ENCODE data around the gene TRIM28.
"Not testable (repeated sequence)": the region's sequence is repeated elsewhere in the genome, so short reads cannot be mapped to it uniquely, and the experiment has no call there.

TRIM28 gene

GRCh38 chr19:58543826-58544590, at the start of gene TRIM28:
TRIM28 (plus strand) TSS chr19:58544064; CDS start chr19:58544758, 694 bp downstream.
- DNase-seq, result peak; percentile 100

- no peak for DNase-seq
Observed at GRCh38 chr19:58497634-58498170, 46.2 kb upstream of the TRIM28 start.

- DNase-seq, result no peak
Observed at GRCh38 chr19:58498316-58499020, 45.4 kb upstream of the TRIM28 start.

GRCh38 chr19:58499021-58499927, 44.6 kb upstream of the TRIM28 start:
- DNase-seq, result peak; percentile 100

GRCh38 chr19:58500242-58500641, 43.6 kb upstream of the TRIM28 start:
- DNase-seq, result no peak

DNA sequence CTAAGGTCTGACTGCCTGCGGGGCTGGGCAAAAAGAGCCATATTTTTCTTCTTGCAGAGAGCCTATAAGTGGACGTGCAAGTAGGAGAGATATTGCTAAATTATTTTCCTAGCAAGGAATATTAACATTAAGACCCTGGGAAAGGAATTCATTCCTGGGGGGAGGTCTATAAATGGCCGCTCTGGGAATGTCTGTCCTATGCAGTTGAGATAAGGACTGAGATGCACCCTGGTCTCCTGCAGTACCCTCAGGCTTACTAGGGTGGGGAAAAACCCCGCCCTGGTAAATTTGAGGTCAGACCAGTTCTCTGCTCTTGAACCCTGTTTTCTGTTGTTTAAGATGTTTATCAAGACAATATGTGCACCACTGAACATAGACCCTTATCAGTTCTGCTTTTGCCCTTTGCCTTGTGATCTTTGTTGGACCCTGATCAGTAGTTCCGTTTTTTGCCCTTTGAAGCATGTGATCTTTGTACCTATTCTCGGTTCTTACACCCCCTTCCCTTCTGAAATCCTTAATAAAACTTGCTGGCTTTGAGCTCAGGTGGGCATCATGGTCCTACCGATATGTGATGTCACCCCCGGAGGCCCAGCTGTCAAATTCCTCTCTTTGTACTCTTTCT, 36.2 kb upstream of the TRIM28 start:
- DNase-seq, result not testable (repeated sequence)

DNA sequence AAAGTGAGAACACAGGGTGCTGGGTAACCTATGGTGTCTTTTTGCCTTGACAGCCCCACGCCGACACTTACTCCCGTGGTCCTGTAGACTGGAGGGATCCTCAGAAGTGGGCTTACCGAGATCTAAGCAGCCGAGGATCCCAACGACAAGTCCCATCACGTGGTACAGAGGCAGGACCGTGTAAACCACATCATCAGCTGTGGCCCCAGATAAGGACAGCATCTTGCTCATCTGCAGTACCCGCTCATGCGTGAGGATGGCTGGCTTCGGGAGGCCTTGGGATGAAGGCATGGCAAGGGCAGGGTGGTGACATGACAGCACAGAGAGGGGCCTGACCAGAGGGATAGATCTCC, 34.2 kb upstream of the TRIM28 start:
- DNase-seq, result no peak

GRCh38 chr19:58510084-58510862, 33.6 kb upstream of the TRIM28 start:
- no peak for DNase-seq

DNA sequence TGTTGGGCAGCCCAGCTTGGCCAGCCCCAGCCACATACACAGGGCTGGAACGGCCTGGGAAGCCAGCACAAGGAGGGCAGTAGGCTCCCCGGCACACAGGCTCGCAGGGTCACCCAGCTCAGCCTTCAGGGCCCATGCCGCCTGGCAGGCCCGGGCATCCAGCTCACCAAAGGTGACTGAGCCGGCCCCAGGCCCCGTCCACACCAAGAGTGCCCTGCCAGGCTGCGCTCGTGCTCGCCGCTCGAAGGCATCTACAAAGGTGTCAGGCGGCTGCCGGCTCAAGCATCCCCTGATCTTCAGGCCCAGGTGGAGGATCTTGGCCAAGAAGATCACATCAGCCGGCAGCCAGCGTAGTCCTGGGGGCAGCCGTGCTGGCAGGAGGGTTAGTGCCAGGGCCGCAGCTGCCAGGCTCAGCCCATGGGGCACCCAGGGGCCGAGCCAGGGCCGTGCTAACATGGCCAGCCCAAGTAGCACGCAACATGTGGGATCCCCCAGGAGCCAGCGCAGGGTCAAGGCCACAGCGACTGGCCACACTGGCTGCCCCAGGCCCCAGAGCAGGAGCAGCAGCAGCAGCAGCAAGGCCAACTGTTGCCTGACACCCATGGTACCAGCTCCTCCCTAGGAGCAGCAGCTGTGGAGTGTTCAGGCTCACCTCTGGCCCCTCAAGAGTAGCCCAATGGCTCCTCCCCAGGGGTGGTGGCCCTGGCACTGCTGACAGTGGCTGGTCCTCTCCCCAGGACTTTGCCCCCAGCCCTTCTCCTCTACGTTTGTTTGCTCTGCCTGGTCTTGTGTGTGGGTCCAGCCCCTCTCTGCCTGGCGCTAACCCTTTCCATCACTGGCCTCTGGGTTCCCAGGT, 32.3 kb upstream of the TRIM28 start, which contains the start of gene SLC27A5:
Gene SLC27A5, minus strand, starts transcription at position 640 of the 856 bp plus-strand sequence. Its CDS starts 37 bp downstream, at position 603.
- DNase-seq, result no peak

DNA sequence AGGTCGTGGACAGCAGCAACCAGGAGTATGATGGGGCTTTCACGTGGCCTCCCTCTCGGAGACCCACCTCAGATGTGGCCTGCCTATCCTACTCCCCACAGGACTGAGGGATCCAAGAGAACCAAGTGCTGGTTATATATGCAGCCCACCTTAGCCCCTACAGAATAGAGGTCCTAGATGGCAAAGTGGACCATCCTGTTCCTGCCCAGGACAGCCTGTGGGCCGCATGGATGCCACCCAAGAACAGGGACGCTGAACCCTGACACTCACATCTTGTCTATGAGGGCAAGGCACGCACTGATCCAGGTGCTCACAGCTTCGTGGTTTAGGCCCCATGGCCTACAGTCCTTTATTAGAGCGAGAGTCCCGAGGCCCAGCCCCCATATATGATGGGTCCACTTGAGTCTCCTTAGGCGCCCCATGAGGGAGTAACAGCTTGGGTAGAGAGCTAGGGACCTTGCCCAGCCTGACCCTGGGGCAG, 30.6 kb upstream of the TRIM28 start:
- DNase-seq, result no peak

DNA sequence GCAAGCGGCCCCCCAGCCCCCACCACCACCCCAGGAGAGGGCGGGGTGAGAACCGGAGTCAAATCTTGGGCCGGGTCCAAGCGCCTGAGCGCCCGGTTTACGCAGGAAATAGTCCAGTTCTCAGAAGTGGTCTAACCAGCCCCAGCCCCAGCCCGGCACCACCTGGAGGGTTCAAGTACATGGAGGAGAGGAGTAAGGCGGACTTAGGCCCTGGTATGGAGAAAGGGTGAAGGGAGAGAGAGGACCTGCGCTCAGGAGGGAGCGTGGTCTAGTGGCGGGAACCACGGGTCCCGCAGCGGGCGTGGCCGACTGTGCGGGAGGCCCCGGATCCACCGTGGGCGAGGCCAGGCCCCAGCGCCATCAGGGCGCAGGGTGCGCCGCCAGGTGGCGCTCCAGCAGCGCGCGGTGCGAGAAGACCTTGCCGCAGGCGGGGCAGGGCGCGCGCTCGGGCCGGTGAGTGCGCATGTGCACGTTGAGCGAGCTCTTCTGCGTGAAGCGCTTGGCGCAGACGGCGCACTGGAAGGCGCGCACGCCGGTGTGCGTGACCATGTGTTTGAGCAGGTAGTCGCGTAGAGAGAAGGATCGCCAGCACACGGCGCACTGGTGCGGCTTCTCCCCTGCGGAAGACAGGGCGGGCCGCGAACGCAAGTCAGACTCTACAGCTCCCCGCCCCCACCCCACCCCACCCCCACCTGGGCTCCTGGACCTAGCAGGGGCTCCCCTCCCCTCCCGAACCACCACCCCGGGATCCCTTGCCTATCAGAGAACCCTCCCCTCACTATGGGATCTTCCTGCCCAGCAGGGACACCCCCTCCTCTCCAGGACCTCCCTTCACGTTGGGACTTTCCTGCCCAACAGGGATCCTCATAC, 29.9 kb upstream of the TRIM28 start:
- DNase-seq, result peak; percentile 98

DNA sequence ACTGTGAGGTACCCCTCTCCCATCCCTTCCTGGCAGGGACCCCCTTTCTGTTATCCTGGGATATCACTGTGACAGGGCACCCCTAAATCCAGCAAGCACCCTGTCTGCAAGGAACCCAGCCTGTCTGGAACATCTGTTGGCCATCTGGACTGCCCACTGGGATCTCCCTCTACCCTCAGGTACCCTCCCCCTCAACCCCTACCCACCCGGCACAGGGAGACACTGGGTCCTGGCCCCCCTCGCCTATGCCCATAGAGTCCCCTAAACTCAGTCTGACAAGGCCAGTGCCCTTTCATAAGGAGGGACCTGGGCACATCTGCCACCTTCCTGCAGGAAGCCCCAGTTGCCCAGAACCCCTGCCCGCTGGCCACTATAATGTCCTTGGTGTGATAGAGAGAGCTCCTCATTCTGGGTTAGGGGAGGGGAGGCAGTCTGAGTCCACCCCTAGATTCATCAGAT, 29.3 kb upstream of the TRIM28 start:
- no peak for DNase-seq

DNA sequence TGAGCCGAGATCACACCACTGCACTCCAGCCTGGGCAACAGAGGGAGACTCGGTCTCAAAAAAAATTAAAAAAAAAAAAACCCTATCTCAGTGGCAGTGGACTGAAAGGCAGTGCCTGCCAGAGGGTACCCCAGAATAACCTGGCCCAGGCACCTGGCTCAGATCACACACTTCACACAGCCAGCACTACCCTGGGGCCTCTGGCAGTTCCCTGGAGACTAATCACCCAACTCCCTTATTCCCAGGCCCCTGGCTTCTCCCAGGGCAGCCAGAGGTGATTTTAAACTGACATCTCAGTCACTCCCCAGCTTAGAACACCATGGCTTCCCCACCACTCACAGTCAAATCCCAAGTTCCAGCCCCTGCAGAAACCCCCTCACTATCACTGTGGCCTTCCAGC, 28.6 kb upstream of the TRIM28 start:
- no peak for DNase-seq

DNA sequence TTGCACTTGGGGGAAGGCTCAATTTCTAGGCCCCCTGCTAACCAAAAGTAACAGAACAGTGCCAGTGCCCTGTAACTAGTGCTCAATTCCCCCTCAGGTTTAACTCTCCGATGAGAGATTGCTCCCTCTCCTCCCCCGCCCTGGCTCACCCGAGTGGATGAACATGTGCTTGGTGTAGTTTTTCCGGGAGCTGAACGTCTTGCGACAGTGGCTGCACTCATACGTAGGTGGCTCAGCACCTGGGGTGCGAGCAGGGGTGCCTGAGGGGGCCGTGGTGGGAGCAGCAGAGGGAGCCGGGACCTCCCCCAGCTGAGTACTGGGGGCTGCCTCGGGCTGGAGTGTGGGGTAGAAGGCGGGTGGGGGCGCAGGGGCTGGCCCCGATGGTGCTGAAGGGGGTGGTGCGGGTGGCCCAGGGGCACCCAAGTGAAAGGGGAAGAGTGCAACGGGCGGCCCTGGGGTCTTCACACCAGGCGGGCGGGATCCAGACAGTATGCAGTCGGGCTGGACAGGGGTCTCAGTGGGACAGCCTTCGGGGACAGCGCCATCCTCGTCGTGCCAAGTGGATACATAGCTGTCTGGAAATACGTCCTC, 27.5 kb upstream of the TRIM28 start:
- DNase-seq, result no peak

DNA sequence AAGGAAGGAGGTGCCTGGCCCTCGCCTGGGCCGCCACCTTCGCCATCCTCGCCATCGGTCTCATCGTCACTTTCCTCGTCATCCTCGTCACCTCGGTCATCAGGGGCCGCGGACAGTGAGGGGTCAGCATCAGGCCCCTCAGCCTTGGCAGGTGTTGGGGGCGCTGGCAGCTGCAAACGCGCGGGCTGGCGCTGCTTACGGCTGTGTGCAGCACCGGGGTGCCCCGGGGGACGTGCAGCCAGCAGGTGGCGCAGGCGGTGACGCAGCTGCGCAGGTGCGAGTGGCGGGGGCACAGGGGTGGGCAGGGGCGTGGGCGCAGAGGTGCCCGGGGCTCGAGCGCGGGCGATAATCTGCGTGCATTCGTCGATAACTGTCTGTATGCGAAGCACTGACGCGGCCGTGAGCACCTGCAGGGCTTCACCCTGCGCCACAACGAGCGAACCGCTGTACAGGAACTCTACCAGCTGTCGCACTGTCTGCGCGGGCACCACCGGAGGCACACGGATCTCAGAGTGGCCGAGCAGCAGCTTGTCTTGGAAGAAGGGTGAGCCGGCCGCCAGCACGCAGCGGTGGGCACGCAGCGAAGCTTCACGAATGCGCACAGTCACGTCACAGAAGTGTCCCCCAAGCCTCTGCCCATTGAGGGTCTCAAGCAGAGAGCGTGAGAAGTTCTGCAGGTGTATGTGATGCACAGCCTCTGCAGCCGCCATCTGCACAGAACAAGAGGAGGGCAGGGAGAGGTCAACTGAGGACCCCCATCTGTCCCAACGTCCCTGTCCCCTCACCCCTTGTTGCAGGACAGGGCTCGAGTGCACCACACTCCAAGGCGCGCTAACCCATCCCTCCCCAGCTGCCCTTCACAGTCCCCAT, 26.7 kb upstream of the TRIM28 start:
- no peak for DNase-seq

- no peak for DNase-seq
Observed at GRCh38 chr19:58518256-58519086, 25.4 kb upstream of the TRIM28 start.

GRCh38 chr19:58519087-58519354, 24.8 kb upstream of the TRIM28 start:
- DNase-seq, result peak; percentile 71
